GM18951 (cell line): ENCODE measurements around the gene ZNF593.

Experiments used
- POLR2A ChIP-seq: IDR thresholded peaks from 4 replicates; pipeline ENCODE4 v1.6.1; 2011; ENCODE audit warnings: mild to moderate bottlenecking; ENCODE audit not compliant: insufficient read length, insufficient read depth; ENCODE audit errors: extremely low read depth
- in situ Hi-C: fragments of 300-500 bp; cut with MboI; formaldehyde crosslinking; loops from one replicate; pipeline ENCODE4 v1.12.0; 2022; ENCODE audit warnings: low sequenced_read_pairs, mixed read lengths, inconsistent platforms; ENCODE audit not compliant: unreplicated experiment

Gene ZNF593

GRCh38 chr1:26169198-26169554 is 532 bp upstream of the ZNF593 start:
- in situ Hi-C loops, result no loop called here
- TF ChIP-seq POLR2A, result no peak

GRCh38 chr1:26170472-26170821 is 739 bp downstream of the ZNF593 start:
- in situ Hi-C loops, result no loop called here
- no peak for TF ChIP-seq POLR2A

DNA sequence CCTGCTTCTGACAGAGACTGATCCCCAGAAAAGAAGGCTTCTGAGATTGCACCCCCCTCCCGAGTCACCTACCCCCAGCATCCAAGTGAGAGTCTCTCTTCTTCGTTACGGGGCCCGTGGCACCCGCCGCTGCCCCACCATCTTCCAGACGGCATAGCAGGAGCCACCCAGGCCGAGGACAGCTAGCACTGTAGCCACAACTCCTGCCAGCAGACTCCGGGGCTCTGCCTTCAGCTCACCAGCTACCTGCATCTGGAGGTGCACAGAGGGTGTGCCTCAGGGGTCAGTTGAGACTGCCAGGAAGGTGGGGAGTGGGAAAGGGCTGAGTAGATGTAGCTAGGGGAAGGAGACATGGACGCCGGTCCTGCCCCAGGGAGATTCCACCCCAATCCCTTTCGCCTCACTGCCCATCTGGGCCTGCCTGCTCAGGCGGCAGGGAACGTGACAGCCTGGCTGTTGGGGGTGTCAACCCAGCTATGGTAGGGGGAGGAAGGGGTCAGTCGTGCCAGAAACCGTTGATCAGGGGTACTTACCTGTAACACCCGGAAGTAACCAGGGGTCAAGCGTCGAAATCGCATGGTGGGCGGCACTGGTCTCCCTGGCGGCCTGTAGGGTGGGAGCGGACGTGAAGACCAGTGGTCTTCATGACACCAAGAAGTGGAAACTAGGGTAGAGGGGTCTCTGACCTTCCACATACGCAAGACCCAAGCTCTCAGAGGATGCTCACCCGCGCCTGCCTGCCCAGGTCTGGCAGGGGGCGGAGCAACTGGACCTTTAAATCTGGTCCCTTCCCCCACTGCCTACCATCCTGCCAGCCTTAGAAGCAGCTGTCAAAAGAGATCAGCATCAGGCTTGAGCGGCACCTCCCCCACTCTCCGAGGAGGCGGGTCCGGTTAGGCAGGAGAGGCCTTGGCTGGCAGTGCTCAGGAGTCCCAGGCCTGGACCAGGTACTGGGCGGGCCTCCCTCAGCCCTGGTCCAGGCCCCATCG is 1.7 kb downstream of the ZNF593 start, which contains the start of gene ZNF593OS:
Gene ZNF593OS (minus strand): TSS at position 749 of the 989 bp plus-strand sequence. CDS start 171 bp downstream, at position 578.
- TF ChIP-seq POLR2A, result no peak
- in situ Hi-C loops, result no loop called here

GRCh38 chr1:26175346-26175745 is 5.6 kb downstream of the ZNF593 start:
- in situ Hi-C loops, result no loop called here
- no peak for TF ChIP-seq POLR2A

DNA sequence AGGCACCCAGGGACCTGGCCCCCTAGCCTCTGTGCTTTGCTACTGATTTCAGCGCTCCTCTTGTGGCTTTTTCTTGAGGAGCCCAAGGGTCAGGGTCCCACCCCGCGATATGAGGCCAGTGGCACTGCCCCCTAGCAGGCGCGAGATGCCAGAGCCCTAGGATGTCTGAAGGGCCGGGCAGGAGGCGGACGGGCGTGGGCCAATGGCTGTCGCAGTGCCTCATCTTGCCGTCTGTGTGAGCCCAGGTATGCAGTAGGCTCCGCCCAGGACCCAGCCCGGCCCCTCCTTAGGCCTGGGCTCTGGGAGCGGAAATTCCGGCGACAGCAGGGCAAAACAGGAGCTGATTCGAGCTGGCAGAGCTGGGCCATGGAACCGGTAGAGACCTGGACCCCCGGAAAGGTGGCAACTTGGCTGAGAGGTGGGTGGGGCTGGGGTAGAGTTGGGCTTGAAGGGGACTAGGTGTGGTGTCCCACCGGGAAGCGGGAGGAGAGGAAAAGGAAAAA is 7.5 kb downstream of the ZNF593 start, which contains the start of gene CNKSR1:
Gene CNKSR1 (plus strand): TSS at position 310 of the 503 bp plus-strand sequence. CDS start 57 bp downstream, at position 367.
- TF ChIP-seq POLR2A, result no peak
- in situ Hi-C loops, result no loop called here

DNA sequence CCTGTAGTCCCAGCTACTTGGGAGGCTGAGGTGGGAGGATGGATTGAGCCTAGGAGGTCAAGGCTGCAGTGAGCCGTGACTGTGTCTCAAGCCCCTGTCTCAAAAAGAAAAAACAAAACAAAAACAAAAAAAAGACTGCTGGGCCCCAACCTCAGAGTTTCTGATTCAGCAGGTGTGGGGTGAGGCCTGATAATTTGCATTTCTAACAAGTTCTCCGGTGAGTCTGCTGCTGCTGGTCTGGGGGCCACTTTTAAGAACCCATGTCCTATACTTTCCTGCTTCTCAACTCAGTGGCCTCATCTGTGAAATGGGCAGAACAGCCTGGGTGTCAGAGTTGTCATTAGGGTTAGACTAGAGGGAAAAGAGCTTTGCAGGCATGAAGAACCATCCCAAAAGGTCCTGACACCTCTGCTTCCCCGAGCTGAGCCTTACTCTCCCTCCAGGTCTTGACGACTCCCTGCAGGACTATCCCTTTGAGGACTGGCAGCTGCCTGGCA is 10.3 kb downstream of the ZNF593 start:
- in situ Hi-C loops, result no loop called here
- TF ChIP-seq POLR2A, result no peak

- no peak for TF ChIP-seq POLR2A
- in situ Hi-C loops, result no loop called here
Measured at GRCh38 chr1:26181586-26182382, 12.1 kb downstream of the ZNF593 start.

DNA sequence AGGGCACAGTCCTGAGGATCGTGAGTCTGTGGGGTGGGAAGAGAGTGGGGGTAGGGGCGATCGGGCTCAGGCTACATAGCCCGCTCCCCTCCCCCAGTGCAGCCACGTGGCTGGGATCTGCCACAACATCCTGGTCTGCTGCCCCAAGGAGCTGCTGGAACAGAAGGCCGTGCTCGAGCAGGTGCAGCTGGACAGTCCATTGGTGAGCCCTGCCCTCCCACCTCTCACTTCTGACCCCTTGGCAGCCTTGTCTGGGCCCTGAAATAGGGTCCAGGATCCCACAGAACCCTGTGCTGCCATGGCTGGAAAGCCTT is 12.6 kb downstream of the ZNF593 start:
- in situ Hi-C loops, result no loop called here
- no peak for TF ChIP-seq POLR2A

- no peak for TF ChIP-seq POLR2A
- in situ Hi-C loops, result no loop called here
Measured at GRCh38 chr1:26184086-26184485, 14.4 kb downstream of the ZNF593 start.

DNA sequence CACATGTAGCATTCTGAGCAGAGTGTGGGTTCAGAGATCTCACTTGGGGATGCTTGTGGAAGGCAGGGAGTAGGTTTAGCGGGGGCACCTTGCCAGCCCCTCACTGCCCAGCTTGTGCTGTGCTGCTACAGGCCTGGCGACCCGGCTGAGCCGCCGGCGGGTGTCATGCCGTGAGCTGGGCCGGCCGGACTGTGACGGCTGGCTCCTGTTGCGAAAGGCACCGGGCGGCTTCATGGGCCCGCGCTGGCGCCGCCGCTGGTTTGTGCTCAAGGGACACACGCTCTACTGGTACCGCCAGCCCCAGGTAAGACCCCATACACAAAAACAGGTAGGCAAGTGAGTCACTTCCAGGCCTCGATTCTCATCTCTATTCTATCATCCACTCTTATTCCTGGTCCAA is 15.2 kb downstream of the ZNF593 start:
- no peak for TF ChIP-seq POLR2A
- in situ Hi-C loops, result no loop called here

- no peak for TF ChIP-seq POLR2A
- in situ Hi-C loops, result no loop called here
Measured at GRCh38 chr1:26187882-26188281, 18.2 kb downstream of the ZNF593 start.

- in situ Hi-C loops, result no loop called here
- TF ChIP-seq POLR2A, result no peak
Measured at GRCh38 chr1:26188477-26188876, 18.8 kb downstream of the ZNF593 start.

GRCh38 chr1:26189331-26189730 is 19.6 kb downstream of the ZNF593 start:
- TF ChIP-seq POLR2A, result no peak
- in situ Hi-C loops, result no loop called here
